ENCODE results near the gene MTARC2. TPM values are rescaled to one million over a fixed set of nuclear protein-coding genes. Genes with fewer than 3 reads are reported as not detected.

Gene MTARC2
- total and polyA plus RNA-seq, 2 donors (not counting 1 experiment from before 2014, with no cell fraction given), result 16.3 to 22.6 TPM

GRCh38 chr1:220786337-220787068 is 38.4 kb downstream of the MTARC2 start, which contains the start of gene MTARC1:
Gene MTARC1 (plus strand): TSS chr1:220786913. CDS start chr1:220786945, 32 bp downstream.
- Histone ChIP-seq H3K36me3 (replicated peaks in 1 of 2; ENCODE audit: control extremely low read depth in 1 of 2, control insufficient read depth in 1 of 2, extremely low read depth in 1 of 2, insufficient read depth in 2 of 2, low read length in 1 of 2) (no peaks in the 10 kb centered on the region), H2AFZ (ENCODE audit: insufficient read depth, low read depth, low read length, poor library complexity, severe bottlenecking) (peak within 1 kb of the TSS; percentile 69), H3K27me3 (replicated peaks in 1 of 4; ENCODE audit: control extremely low read depth in 1 of 4, control insufficient read depth in 3 of 4, insufficient read depth in 4 of 4, low read length in 3 of 4) (peaks cover 0 to 22% (median 10%) of the 10 kb centered on the region in 4 experiments), H3K4me2 (replicated peaks; ENCODE audit: low read depth, low read length, poor library complexity, severe bottlenecking) (peak within 1 kb of the TSS; percentile 79), H4K20me1 (ENCODE audit: control insufficient read depth, insufficient read depth, low read length, poor library complexity, severe bottlenecking) (no peaks in the 10 kb centered on the region), H3K9me3 (ENCODE audit: control extremely low read depth in 1 of 3, control insufficient read depth in 2 of 3, insufficient read depth in 1 of 3, low read length in 2 of 3) (no peaks in the 10 kb centered on the region), H3K79me2 (ENCODE audit: control insufficient read depth, insufficient read depth, low read length) (no peaks in the 10 kb centered on the region), H3K27ac (ENCODE audit: low read length in 2 of 2) (no peak within 1 kb of the TSS), H3K9ac (ENCODE audit: low read length) (peak within 1 kb of the TSS; percentile 61), H3K4me1 (ENCODE audit: control insufficient read depth in 2 of 2, insufficient read depth in 2 of 2, low read length in 2 of 2) (peaks cover 11 to 14% of the 10 kb centered on the region in 2 donors), H3K4me3 (ENCODE audit: control extremely low read depth in 1 of 5, extremely low read depth in 1 of 5, insufficient read depth in 1 of 5, low read depth in 2 of 5, low read length in 4 of 5) (peak within 1 kb of the TSS in 4 of 5 experiments; percentile 34 to 61 (median 42))
- ChIA-PET CTCF (interaction anchor here (0.6 to 3.8 kb wide), 4 partner anchors 10 to 642 kb away, joined by 3 to 21 read pairs (median 6); no protein-coding TSS in a partner anchor), POLR2A (no interaction called here)
- 4% methylated on average over 52 of the region's 56 CpGs for WGBS (ENCODE audit: insufficient coverage)
- peak within 1 kb of the TSS; percentile 80 for H3K4me3 Mint-ChIP-seq
- no peaks in the 10 kb centered on the region for H3K9me3 Mint-ChIP-seq (ENCODE audit: insufficient read depth)
- H3K4me1 Mint-ChIP-seq, result peaks cover 11% of the 10 kb centered on the region
- DNase-seq, result peak; percentile 24
- intact Hi-C loops (cut with micrococcal nuclease), result no loop called here
- peaks cover 18% of the 10 kb centered on the region for H3K27me3 Mint-ChIP-seq
- TF ChIP-seq, protein P1, sequence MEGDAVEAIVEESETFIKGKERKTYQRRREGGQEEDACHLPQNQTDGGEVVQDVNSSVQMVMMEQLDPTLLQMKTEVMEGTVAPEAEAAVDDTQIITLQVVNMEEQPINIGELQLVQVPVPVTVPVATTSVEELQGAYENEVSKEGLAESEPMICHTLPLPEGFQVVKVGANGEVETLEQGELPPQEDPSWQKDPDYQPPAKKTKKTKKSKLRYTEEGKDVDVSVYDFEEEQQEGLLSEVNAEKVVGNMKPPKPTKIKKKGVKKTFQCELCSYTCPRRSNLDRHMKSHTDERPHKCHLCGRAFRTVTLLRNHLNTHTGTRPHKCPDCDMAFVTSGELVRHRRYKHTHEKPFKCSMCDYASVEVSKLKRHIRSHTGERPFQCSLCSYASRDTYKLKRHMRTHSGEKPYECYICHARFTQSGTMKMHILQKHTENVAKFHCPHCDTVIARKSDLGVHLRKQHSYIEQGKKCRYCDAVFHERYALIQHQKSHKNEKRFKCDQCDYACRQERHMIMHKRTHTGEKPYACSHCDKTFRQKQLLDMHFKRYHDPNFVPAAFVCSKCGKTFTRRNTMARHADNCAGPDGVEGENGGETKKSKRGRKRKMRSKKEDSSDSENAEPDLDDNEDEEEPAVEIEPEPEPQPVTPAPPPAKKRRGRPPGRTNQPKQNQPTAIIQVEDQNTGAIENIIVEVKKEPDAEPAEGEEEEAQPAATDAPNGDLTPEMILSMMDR (IDR thresholded peaks at IDR 0.05), result no peak
- no peak for TF ChIP-seq EZH2 (IDR thresholded peaks at IDR 0.05; ENCODE audit: borderline replicate concordance, insufficient read depth, low read depth, low read length, poor library complexity, severe bottlenecking)
- H3K27ac Mint-ChIP-seq, result no peak within 1 kb of the TSS
- ATAC-seq (ENCODE audit: low read depth), result peak; percentile 64

Data from B cell (primary cell).